ENCODE results near the gene CLTCL1.
"Not testable (repeated sequence)": the region's sequence is repeated elsewhere in the genome, so short reads cannot be mapped to it uniquely, and the experiment has no call there.

The CLTCL1 gene

DNA sequence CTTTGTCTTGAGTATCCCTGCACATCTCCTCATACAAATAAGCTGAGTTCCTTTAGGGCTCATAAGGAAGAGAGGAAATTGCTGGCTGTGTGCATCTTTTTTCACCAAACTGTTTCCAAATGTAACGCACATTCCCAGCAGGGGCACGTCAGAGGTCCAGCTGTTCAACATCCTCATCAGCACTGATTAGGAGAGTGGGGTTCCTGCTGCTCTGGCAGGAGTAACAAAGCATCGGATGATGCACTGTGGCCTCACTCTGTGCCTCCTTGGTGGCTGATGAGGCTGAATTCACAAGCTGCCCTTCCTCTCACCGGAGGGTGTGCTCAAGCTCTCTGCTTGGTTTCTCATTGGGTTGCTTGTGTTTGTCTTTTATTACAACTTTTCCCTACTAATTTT, 77.4 kb downstream of the CLTCL1 start:
- DNase-seq, result no peak

DNA sequence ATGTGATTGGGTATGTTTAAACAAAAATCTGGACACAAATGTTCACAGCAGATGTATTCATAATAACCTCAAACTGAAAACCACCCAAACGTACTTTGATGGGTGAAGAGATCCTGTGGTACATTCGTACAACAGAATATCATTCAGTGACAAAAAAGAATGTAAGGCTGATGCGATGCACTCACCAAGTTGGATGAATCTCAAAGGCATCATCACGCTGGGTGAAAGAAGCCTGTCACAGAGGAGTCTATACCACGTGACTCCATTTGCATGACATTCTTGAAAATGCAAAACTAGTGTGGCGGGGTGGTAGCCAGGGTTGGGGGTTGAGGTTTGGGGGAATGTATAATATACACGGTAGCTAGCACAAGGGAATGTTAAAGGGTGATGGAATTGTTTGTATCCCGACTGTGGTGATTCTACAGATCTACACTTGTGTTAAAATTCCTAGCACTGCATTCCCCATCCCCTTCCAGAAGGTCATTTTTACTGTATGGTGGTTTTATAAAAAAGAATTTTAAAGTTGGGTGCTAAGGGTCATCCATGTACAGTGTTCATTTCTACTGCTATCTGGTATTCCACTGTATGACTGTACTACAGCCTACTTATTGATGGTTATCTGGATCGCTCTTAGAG, 78.0 kb downstream of the CLTCL1 start:
- DNase-seq, result no peak

DNA sequence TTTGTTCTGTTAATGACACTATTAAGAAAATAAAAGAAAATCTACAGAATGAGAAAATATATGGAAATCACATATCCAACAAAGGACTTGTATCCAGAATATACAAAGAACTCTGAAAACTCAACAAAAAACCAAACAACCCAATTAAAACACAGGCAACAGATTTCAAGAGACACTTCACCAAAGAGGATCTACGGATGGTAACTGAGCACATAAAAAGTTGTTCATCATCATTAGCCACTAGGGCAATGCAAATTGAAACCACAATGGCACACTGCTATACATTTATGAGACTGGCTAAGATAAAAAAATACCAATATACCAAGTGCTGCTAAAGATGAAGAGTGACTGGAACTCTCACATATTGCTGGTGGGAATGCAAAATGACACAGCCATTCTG, 78.5 kb downstream of the CLTCL1 start:
- DNase-seq, result no peak

DNA sequence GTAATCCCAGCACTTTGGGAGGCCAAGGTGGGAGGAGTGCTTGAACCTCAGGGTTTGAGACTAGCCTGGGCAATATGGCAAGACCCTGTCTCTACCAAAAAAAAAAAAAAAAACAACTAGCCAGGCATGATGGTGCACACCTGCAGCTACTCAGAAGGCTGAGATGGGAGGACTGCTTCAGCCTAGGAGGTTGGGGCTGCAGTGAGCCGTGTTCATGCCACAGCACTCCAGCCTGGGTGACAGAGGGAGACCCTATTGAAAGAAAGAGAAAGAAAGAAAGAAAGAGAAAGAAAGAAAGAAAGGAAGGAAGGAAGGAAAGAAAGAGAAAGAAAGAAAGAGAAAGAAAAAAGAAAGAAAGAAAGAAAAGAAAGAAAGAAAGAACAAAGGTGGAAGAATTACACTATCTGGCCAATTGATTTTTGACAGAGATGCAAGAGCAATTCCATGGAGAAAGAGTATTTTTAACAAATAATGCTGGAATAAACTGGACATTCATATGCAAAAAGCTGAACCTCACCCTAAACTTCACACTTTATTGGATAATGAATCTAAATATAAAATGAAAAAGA, 79.1 kb downstream of the CLTCL1 start:
- DNase-seq, result no peak

GRCh38 chr22:19210188-19210587, 81.3 kb downstream of the CLTCL1 start:
- DNase-seq, result no peak

DNA sequence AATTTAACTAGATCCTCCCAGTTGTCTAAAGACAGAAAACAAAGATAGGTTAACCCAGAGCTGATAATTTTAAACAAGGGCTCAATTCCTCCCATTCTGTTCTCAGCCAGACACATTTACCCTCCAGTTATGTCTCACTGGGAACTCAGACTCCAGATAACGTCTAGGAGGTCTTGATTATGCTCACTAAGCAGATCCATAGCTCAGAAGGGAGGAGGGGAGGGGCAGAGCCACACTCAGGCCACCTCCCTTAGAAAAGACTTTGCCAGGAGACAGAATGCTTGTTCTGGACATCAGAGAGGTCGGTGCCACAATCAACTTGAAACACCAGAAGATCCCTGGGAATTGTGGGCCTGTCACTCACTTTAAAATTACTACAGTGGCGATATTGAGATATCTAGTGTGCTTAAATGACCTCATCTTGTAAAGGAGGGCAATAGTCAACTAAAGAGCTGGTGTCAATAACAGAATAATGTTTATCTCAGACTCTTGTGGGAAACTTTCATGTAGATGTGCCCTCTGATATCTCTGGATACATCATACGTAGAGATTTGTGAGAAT, 83.2 kb downstream of the CLTCL1 start:
- no peak for DNase-seq

- no peak for DNase-seq
Measured at GRCh38 chr22:19207884-19208283, 83.6 kb downstream of the CLTCL1 start.

- DNase-seq, result no peak
Measured at GRCh38 chr22:19207401-19207808, 84.1 kb downstream of the CLTCL1 start.

DNA sequence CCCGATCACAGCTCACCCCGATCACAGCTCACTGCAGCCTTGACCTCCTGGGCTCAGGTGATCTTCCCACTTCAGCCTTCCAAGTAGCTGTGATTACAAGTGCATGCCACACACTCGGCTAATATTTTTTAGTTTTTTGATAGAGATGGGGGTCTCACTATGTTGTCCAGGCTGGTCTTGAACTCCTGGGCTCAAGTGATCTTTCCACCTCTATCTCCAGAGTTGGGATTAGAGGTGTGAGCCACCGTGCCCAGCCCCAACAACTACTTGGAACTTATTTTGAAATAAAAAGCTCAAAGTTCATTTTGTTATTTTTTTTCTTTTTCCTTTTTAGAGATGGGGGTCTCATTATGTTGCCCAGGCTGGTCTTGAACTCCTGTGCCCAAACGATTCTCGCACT, 85.2 kb downstream of the CLTCL1 start:
- DNase-seq, result no peak

DNA sequence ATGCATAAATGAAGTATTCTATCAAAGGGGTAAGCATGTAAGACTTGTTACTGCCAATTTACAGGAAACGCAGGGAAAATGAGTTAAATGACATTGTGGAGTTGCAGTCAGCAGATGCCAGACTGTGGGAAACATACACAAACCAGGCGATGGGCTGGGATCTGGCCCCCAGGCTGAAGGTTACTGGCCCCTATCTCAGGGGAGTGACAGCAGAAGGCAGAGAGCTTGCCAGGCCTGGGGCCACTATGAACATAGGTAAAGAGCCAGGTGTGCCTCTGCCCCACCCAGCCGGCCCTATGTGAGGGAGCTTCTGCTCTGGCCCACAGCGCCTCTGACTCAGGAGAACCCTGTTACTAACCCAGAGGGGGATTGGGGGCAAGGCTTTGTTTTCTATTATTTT, 86.9 kb downstream of the CLTCL1 start:
- no peak for DNase-seq

- DNase-seq, result no peak
Measured at GRCh38 chr22:19203834-19204233, 87.7 kb downstream of the CLTCL1 start.

GRCh38 chr22:19202799-19203186, 88.7 kb downstream of the CLTCL1 start:
- not testable (repeated sequence) for DNase-seq

DNA sequence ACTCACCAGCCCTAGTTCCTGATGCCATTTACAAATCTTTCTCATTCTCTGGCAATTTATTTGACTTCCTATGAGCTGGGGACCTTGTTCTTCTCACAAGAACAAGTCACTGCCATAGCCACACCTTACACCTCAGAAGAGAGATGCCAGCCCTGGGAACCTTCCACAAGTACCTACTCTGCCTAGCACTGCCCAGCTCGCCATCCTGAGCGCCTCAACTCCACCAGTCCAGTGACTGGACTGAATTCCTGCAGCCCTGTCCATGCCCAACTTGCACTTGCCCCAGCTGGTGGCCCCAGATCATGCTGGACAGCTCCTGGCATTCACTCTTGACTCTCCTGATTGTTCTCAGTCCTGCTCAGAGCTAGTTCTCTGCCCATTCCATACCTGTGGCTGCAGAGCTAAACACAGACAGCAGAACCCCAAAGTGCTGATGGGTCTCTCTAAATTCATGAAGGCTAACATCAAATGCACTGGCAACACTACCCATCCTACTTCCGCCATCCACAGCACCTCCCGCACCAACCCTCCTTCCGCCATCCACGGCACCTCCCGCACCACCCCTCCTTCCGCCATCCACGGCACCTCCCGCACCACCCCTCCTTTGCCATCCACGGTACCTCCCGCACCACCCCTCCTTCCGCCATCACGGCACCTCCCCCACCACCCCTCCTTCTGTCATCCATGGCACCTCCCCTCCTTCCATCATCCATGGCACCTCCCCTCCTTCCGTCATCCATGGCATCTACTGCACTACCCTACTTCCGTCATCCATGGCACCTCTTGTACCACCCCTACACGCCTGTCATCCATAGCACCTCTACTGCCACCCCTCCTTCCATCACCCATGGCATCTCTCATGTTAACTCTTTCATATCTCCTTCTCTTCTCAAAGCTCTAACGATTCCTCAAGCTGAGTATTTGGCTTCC, 89.4 kb downstream of the CLTCL1 start:
- no peak for DNase-seq

- DNase-seq, result no peak
Measured at GRCh38 chr22:19201130-19201868, 90.2 kb downstream of the CLTCL1 start.

GRCh38 chr22:19199479-19199878, 92.0 kb downstream of the CLTCL1 start:
- DNase-seq, result no peak

DNA sequence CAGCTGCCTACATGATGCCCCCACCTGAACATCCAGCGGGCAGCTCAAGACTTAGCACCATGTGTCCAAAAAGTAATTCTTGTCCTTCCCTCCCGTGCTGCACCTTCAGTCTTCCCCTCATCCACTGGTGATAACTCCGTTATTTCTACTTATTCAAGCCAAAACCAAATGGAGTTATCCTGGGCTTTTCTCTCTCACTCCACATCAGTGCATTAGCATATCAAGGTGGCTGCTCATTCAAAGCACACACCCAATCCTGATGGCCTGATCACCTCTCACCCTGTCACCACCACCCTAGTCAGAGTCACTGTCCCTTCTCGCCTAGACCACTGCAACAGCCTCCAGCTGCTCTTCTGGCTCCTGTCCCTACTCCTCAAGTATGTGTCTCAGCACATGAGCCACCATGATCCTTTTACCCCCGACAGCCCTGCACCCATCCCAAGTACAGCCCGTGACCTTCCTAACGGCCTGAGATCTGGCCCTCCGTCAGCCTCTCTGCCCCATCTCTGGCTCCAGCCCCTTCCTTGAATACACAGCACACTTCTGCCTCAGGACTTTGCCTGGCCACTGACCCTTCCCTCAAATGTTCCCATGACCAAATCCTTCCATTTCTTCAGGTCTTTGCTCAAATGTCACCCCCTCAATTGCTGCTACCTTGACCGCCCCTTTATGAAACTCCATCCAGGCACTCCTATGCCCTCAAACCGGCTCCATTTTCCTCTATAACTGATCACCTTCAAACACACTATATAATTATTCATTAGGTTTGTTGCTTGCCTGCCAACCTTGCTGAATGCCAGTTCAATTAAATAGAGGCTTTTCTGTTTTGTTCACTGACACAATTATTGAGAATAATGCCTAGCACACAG, 93.3 kb downstream of the CLTCL1 start:
- no peak for DNase-seq

GRCh38 chr22:19196841-19197612, 94.5 kb downstream of the CLTCL1 start:
- no peak for DNase-seq

DNA sequence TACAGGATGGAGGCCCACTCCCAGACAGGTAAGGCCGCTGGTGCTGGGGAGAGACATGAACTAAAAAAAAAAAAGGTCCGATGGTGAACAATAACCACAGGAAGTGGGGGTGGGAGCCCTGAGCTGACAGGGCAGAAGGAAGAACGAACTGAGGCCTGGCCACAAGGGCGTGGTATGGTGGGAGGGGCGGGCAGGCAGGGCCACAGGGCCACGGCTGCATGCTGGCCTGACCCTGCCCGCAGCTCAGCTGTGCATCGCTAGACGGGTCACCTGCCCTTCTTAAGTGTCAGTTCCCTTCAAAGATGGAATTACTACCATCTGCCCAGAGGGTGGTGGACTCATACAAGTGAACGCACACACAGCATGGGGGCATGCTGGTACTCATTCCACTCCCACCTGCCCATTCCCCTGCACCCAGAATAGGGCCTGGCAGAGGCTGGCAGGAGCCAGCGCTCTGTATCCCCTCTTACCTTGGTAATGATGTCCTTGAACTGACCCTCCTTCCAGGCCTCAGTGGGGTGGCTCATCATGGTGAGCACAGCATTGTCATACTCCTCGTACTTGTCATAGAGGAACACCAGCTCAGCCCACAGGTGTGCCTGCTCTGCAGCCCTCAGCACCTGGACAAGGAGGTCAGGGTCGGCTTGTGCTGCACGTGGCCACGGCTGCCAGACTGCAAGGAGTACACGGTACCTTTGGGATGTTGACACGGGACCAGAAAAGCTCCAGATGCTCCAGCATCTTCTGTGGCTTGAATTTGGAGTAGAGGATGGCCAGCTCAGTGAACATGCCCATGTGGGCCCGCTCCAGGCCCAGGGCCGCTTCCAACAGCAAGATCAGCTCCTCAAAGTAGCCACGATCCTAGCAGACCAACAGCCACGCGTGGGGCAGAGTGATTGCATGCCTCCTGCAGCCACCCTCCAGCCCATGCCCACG, 95.5 kb downstream of the CLTCL1 start:
- DNase-seq, result no peak

DNA sequence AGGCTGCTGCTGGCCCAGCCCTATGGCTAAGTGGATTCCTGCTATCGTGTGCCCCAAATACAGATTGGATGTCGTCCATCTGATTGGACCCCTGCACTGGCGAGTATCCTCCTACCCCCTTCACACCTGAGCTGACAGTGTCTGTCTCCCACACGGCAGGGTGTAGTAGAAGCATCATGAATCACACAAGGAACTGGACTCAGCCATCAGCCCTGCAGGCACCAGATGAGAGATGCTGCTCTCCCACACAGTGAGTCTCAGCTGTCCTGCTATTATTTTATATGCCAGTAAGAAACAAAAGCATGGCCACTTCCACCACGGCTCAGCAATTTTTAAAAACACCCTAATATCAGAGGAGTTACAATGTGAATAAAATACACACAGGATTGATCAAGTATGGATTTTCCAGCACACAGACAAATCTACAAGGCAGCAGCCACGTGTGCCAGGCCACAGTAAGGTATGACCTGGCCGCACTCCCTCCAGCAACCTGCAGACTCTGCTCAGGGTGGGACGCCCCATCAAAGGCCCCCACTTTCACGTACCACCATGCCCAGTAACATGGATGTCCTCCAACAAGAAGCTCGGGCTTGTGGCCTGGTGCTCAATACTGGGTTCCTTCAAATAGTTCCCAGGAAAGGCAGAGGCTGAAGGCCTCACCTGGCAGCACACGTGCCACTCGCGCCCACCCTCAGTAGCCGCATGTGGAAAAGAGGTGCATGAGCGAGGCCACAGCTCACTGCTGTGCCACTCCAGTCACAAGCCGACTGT, 96.6 kb downstream of the CLTCL1 start:
- no peak for DNase-seq
